Testis (tissue), 3 donors: Measurements from ENCODE around the gene KLF3. TPM values are rescaled to one million over a fixed set of nuclear protein-coding genes. Genes with fewer than 3 reads are reported as not detected.

Experiments used
- DNase-seq: peaks from one replicate; pipeline ENCODE4 v3.0.0-alpha.2; 2019
- H3K27ac ChIP-seq, 2 donors: fragments of 200-600 bp; sonication (generic); one replicate each; pipeline ENCODE4 v1.5.1; 2019
- H3K27me3 ChIP-seq: fragments of 200-600 bp; sonication (generic); one replicate; pipeline ENCODE4 v1.5.1; 2019
- H3K36me3 ChIP-seq: fragments of 200-600 bp; sonication (generic); one replicate; pipeline ENCODE4 v1.5.1; 2017; ENCODE audit warnings: low read depth; ENCODE audit errors: missing control alignments
- H3K4me1 ChIP-seq: fragments of 200-600 bp; sonication (generic); one replicate; pipeline ENCODE4 v1.5.1; 2019
- H3K4me3 ChIP-seq, 2 donors: fragments of 200-600 bp; sonication (generic); one replicate each; pipeline ENCODE4 v1.5.1; 2017 to 2019
- H3K9me3 ChIP-seq: fragments of 200-600 bp; sonication (generic); one replicate; pipeline ENCODE4 v1.5.1; 2017
- CTCF ChIP-seq, 3 experiments: fragments of 450-650 bp in 2 of 3; fragments of 200-600 bp in 1 of 3; sonication (generic) in 1 of 3; IDR thresholded peaks; one replicate each; pipeline ENCODE4 v1.5.1; 2016 to 2019; ENCODE audit warnings: antibody characterized with exemption in 3 of 3, mild to moderate bottlenecking in 2 of 3, moderate library complexity in 1 of 3
- POLR2A ChIP-seq: fragments of 450-650 bp; IDR thresholded peaks from one replicate; pipeline ENCODE4 v1.6.1; 2017; ENCODE audit warnings: antibody characterized with exemption, mild to moderate bottlenecking, moderate library complexity
- WGBS, 2 donors: methylation state at CpG; one replicate each; pipeline ENCODE4 v1.1.5; 2018; 5-methylcytosine and 5-hydroxymethylcytosine counted together
- intact Hi-C: fragments of 100-400 bp; cut with DNase I; formaldehyde crosslinking; loops from one replicate; pipeline ENCODE4 v1.15.1; 2023; ENCODE audit warnings: low total_unique reads
- polyA plus RNA-seq: library from polyadenylated mRNA; stranded (reverse); fragments of 350-450 nt; fragmentation: Illumina TruSeq; extraction: RNeasy Lipid Tissue Mini Kit (QIAGEN cat#74804); gene quantifications from one replicate; pipeline ENCODE4 v1.2.3, GENCODE V29; 2014; ENCODE audit warnings: low read depth, low replicate concordance; ENCODE audit not compliant: insufficient read depth
- total RNA-seq, 2 donors: library from RNA; depleted of rRNA; stranded (reverse); fragments of >200 nt; gene quantifications; one replicate each; pipeline ENCODE4 v1.2.3, GENCODE V29; 2016

KLF3 gene
- total and polyA plus RNA-seq, 3 donors from 2014 or later, result 16.4 to 24.6 (median 21.2) TPM

DNA sequence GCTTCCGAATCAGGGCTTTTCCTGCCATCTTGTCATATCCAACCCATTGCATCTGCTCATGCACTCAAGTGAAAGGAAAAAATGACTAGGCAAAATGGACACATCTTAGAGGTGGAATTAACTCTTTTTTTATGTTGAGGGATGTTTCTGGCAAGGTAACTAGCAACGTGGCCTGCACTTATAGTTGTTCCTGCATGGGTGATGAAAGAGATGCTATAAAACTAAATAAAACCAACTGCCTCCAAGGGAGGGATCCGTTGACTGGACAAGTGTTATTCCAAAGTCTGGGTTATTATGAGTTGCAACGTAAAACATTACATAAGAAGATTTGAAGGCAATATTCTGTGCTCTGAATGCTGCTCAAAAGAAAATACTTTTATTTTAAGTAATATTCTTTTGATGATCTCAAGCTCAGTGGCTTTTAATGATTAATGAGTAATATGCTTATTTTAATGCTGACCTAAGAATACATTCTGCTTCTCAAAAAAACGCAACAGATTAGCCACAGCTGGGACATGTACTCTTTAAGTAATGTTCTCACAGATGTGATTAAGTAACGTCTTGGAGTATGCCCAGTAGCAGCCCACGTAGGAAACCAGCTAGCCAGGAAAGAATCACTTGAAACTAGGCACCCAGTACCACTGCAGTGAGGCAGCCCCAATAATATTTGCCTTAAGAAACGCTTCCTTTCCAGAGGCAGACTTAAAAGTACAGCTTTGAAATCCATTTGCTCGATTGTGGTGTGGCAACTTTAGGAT, 27.4 kb downstream of the KLF3 start:
- Histone ChIP-seq H3K4me1 (peaks cover 19% of the 10 kb centered on the region), H3K36me3 (no peaks in the 10 kb centered on the region), H3K27me3 (no peaks in the 10 kb centered on the region), H3K27ac (peak overlapping the region in 1 of 2 donors; percentile 33), H3K4me3 (no peak overlapping the region), H3K9me3 (no peaks in the 10 kb centered on the region)
- WGBS, 2 donors, result 56 to 65% methylated on average over 9 of the region's 9 CpGs
- DNase-seq, result no peak
- intact Hi-C loops, result no loop called here
- TF ChIP-seq POLR2A (no peak), CTCF (IDR thresholded peaks at IDR 0.05) (no peak)

DNA sequence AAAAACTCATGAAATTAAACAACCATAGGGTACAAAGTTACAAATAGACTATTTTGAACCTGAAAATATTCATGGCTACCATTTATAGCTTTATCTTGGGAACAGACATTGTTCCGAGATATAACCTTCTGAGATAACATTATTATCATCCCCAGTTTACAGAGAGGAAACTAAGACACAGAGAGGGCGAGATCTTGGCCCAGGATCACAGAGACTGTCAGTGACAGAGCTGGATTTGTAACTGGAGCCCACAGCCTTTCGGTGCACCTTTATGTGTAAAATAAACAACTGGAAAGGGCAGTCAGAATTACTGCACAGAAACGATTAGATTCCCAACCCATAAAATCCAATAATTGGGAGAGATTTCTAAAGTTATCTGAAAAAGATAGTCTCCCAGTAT, 28.4 kb downstream of the KLF3 start:
- DNase-seq, result no peak
- 52 to 63% methylated on average over 4 of the region's 4 CpGs for WGBS, 2 donors
- peaks cover 13% of the 10 kb centered on the region for H3K4me1 ChIP-seq
- no peak overlapping the region for H3K4me3 ChIP-seq
- H3K27ac ChIP-seq, result no peak overlapping the region
- no peaks in the 10 kb centered on the region for H3K9me3 ChIP-seq
- no peak for TF ChIP-seq POLR2A
- no peak for TF ChIP-seq CTCF (IDR thresholded peaks at IDR 0.05)
- H3K27me3 ChIP-seq, result no peaks in the 10 kb centered on the region
- intact Hi-C loops, result no loop called here
- H3K36me3 ChIP-seq, result no peaks in the 10 kb centered on the region

DNA sequence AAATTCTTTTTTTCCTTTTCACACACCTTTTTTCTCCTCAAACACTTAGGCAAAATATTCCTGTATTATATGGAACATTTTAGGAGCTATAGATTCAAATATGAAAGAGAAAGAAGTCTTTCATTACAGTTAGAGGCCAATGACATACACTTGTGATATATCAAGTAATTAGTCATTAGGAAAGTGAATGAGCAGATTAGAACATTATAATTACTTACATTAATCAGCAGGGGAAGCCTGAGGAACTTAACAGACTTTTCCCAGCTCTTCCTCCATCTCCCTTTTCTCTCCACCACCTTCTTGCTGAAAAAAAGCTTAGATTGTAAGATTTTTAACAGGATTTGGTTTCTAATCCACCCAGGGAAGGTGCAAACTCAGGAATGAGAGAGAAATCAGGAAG, 29.6 kb downstream of the KLF3 start:
- H3K4me3 ChIP-seq, result no peak overlapping the region
- TF ChIP-seq POLR2A (no peak), CTCF (IDR thresholded peaks at IDR 0.05) (no peak)
- peaks cover 13% of the 10 kb centered on the region for H3K4me1 ChIP-seq
- H3K9me3 ChIP-seq, result no peaks in the 10 kb centered on the region
- H3K27ac ChIP-seq, result no peak overlapping the region
- H3K27me3 ChIP-seq, result no peaks in the 10 kb centered on the region
- H3K36me3 ChIP-seq, result no peaks in the 10 kb centered on the region
- DNase-seq, result no peak
- intact Hi-C loops, result no loop called here

DNA sequence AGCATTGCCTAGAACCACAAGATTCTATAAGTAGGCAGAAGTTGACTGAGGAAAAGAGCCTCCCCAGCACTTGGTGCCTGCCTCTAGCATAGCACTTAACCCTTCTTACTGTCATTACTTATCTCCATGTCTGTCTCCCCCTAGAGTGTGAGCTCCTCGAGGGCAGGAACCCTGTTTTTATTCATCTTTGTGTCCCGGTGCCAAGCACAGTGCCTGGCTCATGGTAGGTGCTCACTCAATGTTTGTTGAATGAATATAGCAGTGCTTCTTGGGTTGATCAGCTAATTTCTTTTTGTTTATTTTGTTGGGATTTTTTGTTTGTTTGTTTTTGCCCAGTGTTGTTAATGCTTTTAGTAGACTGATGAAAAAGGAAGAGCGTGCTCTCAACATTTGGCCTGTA, 30.3 kb downstream of the KLF3 start:
- no peak overlapping the region for H3K27ac ChIP-seq
- TF ChIP-seq CTCF (IDR thresholded peaks at IDR 0.05) (no peak), POLR2A (no peak)
- H3K4me1 ChIP-seq, result peaks cover 13% of the 10 kb centered on the region

GRCh38 chr4:38695809-38696208, 31.8 kb downstream of the KLF3 start:
- no peak for TF ChIP-seq CTCF (IDR thresholded peaks at IDR 0.05)
- H3K27me3 ChIP-seq, result no peaks in the 10 kb centered on the region
- intact Hi-C loops, result no loop called here
- peaks cover 13% of the 10 kb centered on the region for H3K4me1 ChIP-seq
- WGBS, 2 donors, result 82 to 91% methylated on average over 3 of the region's 3 CpGs
- H3K36me3 ChIP-seq, result no peaks in the 10 kb centered on the region
- H3K9me3 ChIP-seq, result no peaks in the 10 kb centered on the region
- no peak for DNase-seq
- no peak overlapping the region for H3K27ac ChIP-seq
- no peak overlapping the region for H3K4me3 ChIP-seq

More for the DNA sequence above, 30.3 kb downstream of the KLF3 start:
- 88 to 100% methylated on average over 3 of the region's 3 CpGs for WGBS, 2 donors
- H3K9me3 ChIP-seq, result no peaks in the 10 kb centered on the region
- H3K27me3 ChIP-seq, result no peaks in the 10 kb centered on the region
- no peak overlapping the region for H3K4me3 ChIP-seq
- intact Hi-C loops, result no loop called here
- no peak for DNase-seq
- H3K36me3 ChIP-seq, result no peaks in the 10 kb centered on the region
